ENCODE data around the gene DDX25.
"Not testable (repeated sequence)": the region's sequence is repeated elsewhere in the genome, so short reads cannot be mapped to it uniquely, and the experiment has no call there.

DDX25 gene

GRCh38 chr11:125903711-125904659 is at the start of gene DDX25:
DDX25 (plus strand) TSS chr11:125904508; CDS start chr11:125904518, 10 bp downstream.
- no peak for FAIRE-seq

GRCh38 chr11:125857670-125858069 is 46.6 kb upstream of the DDX25 start:
- DNase-seq (ENCODE audit: insufficient read length, low spot score); FAIRE-seq: not testable (repeated sequence)

More at GRCh38 chr11:125903711-125904659, at the start of gene DDX25:
- DNase-seq (ENCODE audit: insufficient read length, low spot score) = no peak

- FAIRE-seq; DNase-seq (ENCODE audit: insufficient read length, low spot score): not testable (repeated sequence)
Measured at GRCh38 chr11:125862786-125863185, 41.5 kb upstream of the DDX25 start.

- DNase-seq (ENCODE audit: insufficient read length, low spot score); FAIRE-seq: not testable (repeated sequence)
Measured at GRCh38 chr11:125865354-125865753, 39.0 kb upstream of the DDX25 start.

GRCh38 chr11:125869521-125869920 is 34.8 kb upstream of the DDX25 start:
- FAIRE-seq (no peak), DNase-seq (ENCODE audit: insufficient read length, low spot score) (no peak)

GRCh38 chr11:125871391-125872137 is 32.7 kb upstream of the DDX25 start:
- FAIRE-seq = no peak
- peak; percentile 22 for DNase-seq (ENCODE audit: insufficient read length, low spot score)

GRCh38 chr11:125872138-125872491 is 32.2 kb upstream of the DDX25 start:
- no peak for FAIRE-seq
- no peak for DNase-seq (ENCODE audit: insufficient read length, low spot score)

GRCh38 chr11:125873881-125874555 is 30.3 kb upstream of the DDX25 start:
- FAIRE-seq (no peak), DNase-seq (ENCODE audit: insufficient read length, low spot score) (no peak)

- peak; percentile 41 for DNase-seq (ENCODE audit: insufficient read length, low spot score)
- peak; percentile 23 for FAIRE-seq
Measured at GRCh38 chr11:125874556-125875124, 29.7 kb upstream of the DDX25 start.

- DNase-seq (ENCODE audit: insufficient read length, low spot score) (no peak), FAIRE-seq (no peak)
Measured at GRCh38 chr11:125881291-125881690, 23.0 kb upstream of the DDX25 start.

GRCh38 chr11:125883375-125883774 is 20.9 kb upstream of the DDX25 start:
- DNase-seq (ENCODE audit: insufficient read length, low spot score) = no peak
- FAIRE-seq = no peak

GRCh38 chr11:125886997-125887372 is 17.3 kb upstream of the DDX25 start:
- FAIRE-seq (no peak), DNase-seq (ENCODE audit: insufficient read length, low spot score) (no peak)

GRCh38 chr11:125887373-125888324 is 16.7 kb upstream of the DDX25 start, which contains the start of gene HYLS1:
HYLS1 (plus strand) TSS chr11:125887668; CDS start chr11:125899369, 11,701 bp downstream.
- DNase-seq (ENCODE audit: insufficient read length, low spot score) = peak; percentile 69
- no peak for FAIRE-seq

GRCh38 chr11:125890447-125891100 is 13.7 kb upstream of the DDX25 start:
- no peak for FAIRE-seq

GRCh38 chr11:125892071-125892470 is 12.2 kb upstream of the DDX25 start:
- FAIRE-seq (no peak), DNase-seq (ENCODE audit: insufficient read length, low spot score) (no peak)

More at GRCh38 chr11:125890447-125891100, 13.7 kb upstream of the DDX25 start:
- DNase-seq (ENCODE audit: insufficient read length, low spot score) = no peak

GRCh38 chr11:125892994-125893393 is 11.3 kb upstream of the DDX25 start:
- no peak for FAIRE-seq
- no peak for DNase-seq (ENCODE audit: insufficient read length, low spot score)

GRCh38 chr11:125901872-125902271 is 2.4 kb upstream of the DDX25 start:
- DNase-seq (ENCODE audit: insufficient read length, low spot score) (no peak), FAIRE-seq (no peak)

GRCh38 chr11:125902277-125902926 is 1.9 kb upstream of the DDX25 start:
- no peak for DNase-seq (ENCODE audit: insufficient read length, low spot score)
- no peak for FAIRE-seq

Data from HTR-8/SVneo (cell line).